ENCODE data around the gene NGFR.

GRCh38 chr17:49521471-49522356 is 26.6 kb downstream of the NGFR start:
- TF ChIP-seq CTCF (IDR thresholded peaks at IDR 0.05; ENCODE audit: insufficient read depth, low read length, poor library complexity, severe bottlenecking) (no peak), EZH2phosphoT487 (conservative IDR thresholded peaks at IDR 0.05; ENCODE audit: low read length) (no peak)
